Osteoblast (primary cell): ENCODE measurements around the gene FNDC3B. TPM values are rescaled to one million over a fixed set of nuclear protein-coding genes. Genes with fewer than 3 reads are reported as not detected.

ENCODE experiments used
- DNase-seq: peaks from one replicate; pipeline ENCODE4 v3.0.0; 2011; ENCODE audit warnings: low spot score, mixed read lengths; ENCODE audit not compliant: insufficient read length; ENCODE audit errors: missing footprints
- H2AFZ ChIP-seq: 2 replicates; pipeline ENCODE4 v1.6.0; 2011; ENCODE audit warnings: mild to moderate bottlenecking, low read length
- H3K27ac ChIP-seq: 2 replicates; pipeline ENCODE4 v1.5.1; 2011; ENCODE audit warnings: mild to moderate bottlenecking, low read depth, low read length, moderate library complexity
- H3K27me3 ChIP-seq: 2 replicates; pipeline ENCODE4 v1.6.0; 2012; ENCODE audit warnings: mild to moderate bottlenecking, control low read depth, inconsistent platforms, low read length, moderate library complexity; ENCODE audit not compliant: insufficient read depth
- H3K36me3 ChIP-seq: 2 replicates; pipeline ENCODE4 v1.5.1; 2011; ENCODE audit warnings: mild to moderate bottlenecking, low read length, control low read depth, moderate library complexity; ENCODE audit not compliant: insufficient read depth
- H3K4me1 ChIP-seq: 2 replicates; pipeline ENCODE4 v1.5.1; 2011; ENCODE audit warnings: mild to moderate bottlenecking, low read length, control low read depth, moderate library complexity; ENCODE audit not compliant: insufficient read depth
- H3K4me2 ChIP-seq: 2 replicates; pipeline ENCODE4 v1.6.0; 2011; ENCODE audit warnings: mild to moderate bottlenecking, low read length; ENCODE audit not compliant: insufficient read depth
- H3K4me3 ChIP-seq: fragments of 200-600 bp; sonication (generic); 3 replicates; pipeline ENCODE4 v1.5.1; 2012; ENCODE audit warnings: mild to moderate bottlenecking, low read length, inconsistent platforms; ENCODE audit not compliant: insufficient read depth
- H3K79me2 ChIP-seq: 2 replicates; pipeline ENCODE4 v1.6.0; 2012; ENCODE audit warnings: mild to moderate bottlenecking, low read length, control low read depth, inconsistent platforms; ENCODE audit not compliant: insufficient read depth
- H3K9me3 ChIP-seq: 2 replicates; pipeline ENCODE4 v1.5.1; 2011; ENCODE audit warnings: low read depth, low read length, control low read depth
- H4K20me1 ChIP-seq: 2 replicates; pipeline ENCODE4 v1.6.0; 2012; ENCODE audit warnings: mild to moderate bottlenecking, low read length, control low read depth; ENCODE audit not compliant: insufficient read depth
- total RNA-seq: library from RNA; depleted of rRNA; stranded (reverse); fragments of >200 nt; gene quantifications from 2 replicates; pipeline ENCODE4 v1.2.3, GENCODE V29; 2012
- TF ChIP-seq, protein P1 (sequence below): IDR thresholded peaks from 2 replicates; pipeline ENCODE4 v1.5.1; 2011; ENCODE audit warnings: mild to moderate bottlenecking, low read depth, low read length, moderate library complexity; ENCODE audit errors: extremely low read depth

Gene FNDC3B
- total RNA-seq, 1 donor = 179 TPM

DNA sequence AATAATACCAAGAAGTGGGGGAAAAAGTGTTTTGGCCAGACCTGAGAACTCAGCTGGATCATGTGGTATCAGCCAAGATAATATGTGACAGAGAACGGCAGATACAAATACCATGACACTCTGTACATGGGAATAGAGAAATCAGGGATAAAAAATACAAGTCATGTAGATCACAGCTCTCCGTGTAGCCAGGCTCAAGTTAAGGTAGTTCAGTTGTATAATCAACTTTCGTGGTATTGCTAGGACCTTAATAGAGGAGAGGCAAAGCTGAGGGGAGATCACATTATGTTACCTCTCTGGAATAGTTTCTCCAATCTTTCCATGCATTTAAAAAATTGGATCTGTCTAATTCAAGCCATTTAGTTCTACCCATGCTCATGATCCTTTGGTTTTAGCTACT is 229.0 kb downstream of the FNDC3B start:
- Histone ChIP-seq H3K79me2 (peaks cover 75% of the 10 kb centered on the region), H3K27ac (peak overlapping the region; percentile 37), H3K4me1 (peaks cover 5% of the 10 kb centered on the region), H3K36me3 (peaks cover 39% of the 10 kb centered on the region), H3K4me3 (no peak overlapping the region), H3K4me2 (no peak overlapping the region), H2AFZ (no peak overlapping the region), H3K9me3 (no peaks in the 10 kb centered on the region), H4K20me1 (peaks cover 7% of the 10 kb centered on the region), H3K27me3 (no peaks in the 10 kb centered on the region)
- DNase-seq = no peak
- TF ChIP-seq, protein P1, sequence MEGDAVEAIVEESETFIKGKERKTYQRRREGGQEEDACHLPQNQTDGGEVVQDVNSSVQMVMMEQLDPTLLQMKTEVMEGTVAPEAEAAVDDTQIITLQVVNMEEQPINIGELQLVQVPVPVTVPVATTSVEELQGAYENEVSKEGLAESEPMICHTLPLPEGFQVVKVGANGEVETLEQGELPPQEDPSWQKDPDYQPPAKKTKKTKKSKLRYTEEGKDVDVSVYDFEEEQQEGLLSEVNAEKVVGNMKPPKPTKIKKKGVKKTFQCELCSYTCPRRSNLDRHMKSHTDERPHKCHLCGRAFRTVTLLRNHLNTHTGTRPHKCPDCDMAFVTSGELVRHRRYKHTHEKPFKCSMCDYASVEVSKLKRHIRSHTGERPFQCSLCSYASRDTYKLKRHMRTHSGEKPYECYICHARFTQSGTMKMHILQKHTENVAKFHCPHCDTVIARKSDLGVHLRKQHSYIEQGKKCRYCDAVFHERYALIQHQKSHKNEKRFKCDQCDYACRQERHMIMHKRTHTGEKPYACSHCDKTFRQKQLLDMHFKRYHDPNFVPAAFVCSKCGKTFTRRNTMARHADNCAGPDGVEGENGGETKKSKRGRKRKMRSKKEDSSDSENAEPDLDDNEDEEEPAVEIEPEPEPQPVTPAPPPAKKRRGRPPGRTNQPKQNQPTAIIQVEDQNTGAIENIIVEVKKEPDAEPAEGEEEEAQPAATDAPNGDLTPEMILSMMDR = no peak

DNA sequence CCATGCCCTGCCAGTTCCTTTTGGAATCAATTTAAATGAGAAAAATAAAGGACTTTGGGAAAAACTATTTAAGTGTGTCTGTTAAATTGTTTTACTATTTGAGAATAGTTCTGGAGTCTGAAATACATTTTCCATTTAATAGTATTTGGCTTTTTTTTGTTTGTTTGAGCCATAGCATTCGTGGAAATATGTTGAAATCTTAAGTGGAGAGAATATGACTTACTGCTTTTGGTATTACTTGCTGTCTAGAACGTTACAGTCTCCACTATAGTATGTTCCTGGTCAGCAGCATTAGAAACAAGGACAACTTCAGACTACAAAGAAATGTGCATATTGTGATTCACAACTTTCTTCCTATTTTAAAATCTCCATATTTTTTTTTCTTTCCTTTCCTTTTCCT is 229.5 kb downstream of the FNDC3B start:
- H3K4me3 ChIP-seq = no peak overlapping the region
- TF ChIP-seq, protein P1 = no peak
- H3K4me2 ChIP-seq = no peak overlapping the region
- H3K79me2 ChIP-seq = peaks cover 76% of the 10 kb centered on the region
- peaks cover 5% of the 10 kb centered on the region for H3K4me1 ChIP-seq
- no peak for DNase-seq
- no peaks in the 10 kb centered on the region for H3K9me3 ChIP-seq
- peaks cover 41% of the 10 kb centered on the region for H3K36me3 ChIP-seq
- H4K20me1 ChIP-seq = peaks cover 7% of the 10 kb centered on the region
- H3K27ac ChIP-seq = no peak overlapping the region
- H3K27me3 ChIP-seq = no peaks in the 10 kb centered on the region
- no peak overlapping the region for H2AFZ ChIP-seq

DNA sequence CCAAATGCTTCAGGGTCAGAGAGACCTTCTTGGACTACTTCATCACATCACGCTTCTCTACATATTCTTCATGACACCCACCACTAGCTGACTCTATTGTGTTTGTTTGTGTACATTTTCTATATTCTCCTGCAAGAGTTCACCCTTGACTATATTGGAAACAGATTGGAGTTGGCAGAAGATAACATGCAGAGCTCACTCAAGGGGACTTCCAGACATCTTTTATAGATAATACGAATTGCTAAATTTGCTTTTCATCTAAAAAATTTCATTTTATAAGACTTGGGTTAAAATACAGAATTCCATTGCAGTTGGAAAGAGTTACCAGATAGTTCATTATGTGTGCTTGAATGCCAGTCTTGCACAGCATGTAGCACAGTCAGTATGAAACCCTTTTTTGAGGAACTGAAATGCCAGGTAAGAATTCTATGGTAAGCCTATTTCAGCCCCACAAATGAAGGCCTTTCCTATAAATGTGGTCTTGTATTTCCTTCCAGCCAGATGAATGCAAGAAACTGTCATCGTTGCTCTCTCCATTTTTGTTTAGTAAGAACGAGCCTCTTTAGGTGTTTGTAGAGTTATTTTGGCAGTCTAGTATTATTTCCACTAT is 231.3 kb downstream of the FNDC3B start:
- Histone ChIP-seq H3K9me3 (no peaks in the 10 kb centered on the region), H3K4me1 (peaks cover 5% of the 10 kb centered on the region), H2AFZ (no peak overlapping the region), H3K4me3 (no peak overlapping the region), H3K27ac (no peak overlapping the region), H3K79me2 (peaks cover 75% of the 10 kb centered on the region), H3K4me2 (no peak overlapping the region), H3K27me3 (no peaks in the 10 kb centered on the region), H3K36me3 (peaks cover 49% of the 10 kb centered on the region), H4K20me1 (peaks cover 7% of the 10 kb centered on the region)
- TF ChIP-seq, protein P1 = no peak
- no peak for DNase-seq

DNA sequence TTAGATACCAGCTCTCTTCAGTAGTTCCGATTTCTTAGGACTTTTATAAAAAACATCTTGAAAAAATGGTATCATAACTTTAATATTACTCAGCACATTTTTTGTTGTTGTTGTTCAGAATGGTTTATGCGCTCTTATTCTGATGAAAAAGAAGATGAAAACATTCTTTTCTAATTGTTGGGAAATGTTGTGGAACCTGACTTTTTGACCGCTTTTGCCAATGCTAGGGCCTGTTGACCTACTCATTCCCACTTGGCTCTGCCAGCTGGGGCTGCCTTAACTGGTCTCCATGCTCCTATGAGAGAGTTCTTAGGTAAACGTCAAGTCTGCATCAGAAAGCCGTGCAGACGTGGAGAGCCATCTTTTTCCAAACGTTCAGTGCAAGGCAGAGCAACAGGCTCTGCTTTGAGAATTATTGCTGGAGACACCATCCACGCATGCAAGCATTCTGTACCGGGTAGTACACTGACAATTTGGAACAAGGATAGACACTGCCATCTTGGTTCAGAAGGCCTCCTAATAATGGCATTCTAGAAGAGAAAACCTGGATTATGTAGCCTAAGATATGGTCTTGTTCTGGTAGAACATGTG is 232.1 kb downstream of the FNDC3B start:
- Histone ChIP-seq H3K9me3 (no peaks in the 10 kb centered on the region), H3K27me3 (no peaks in the 10 kb centered on the region), H3K79me2 (peaks cover 75% of the 10 kb centered on the region), H3K4me3 (no peak overlapping the region), H3K27ac (no peak overlapping the region), H4K20me1 (peaks cover 7% of the 10 kb centered on the region), H3K4me2 (no peak overlapping the region), H3K4me1 (peaks cover 5% of the 10 kb centered on the region), H3K36me3 (peaks cover 48% of the 10 kb centered on the region), H2AFZ (no peak overlapping the region)
- TF ChIP-seq, protein P1 = no peak
- DNase-seq = no peak
